Measurements from ENCODE around the gene MED23.

MED23 gene

GRCh38 chr6:131643855-131644460 lies 15.9 kb upstream of the MED23 start:
- ATAC-seq = no peak
- TF ChIP-seq POU6F1 (CRISPR knock-in tag; IDR thresholded peaks at IDR 0.05; ENCODE audit: borderline replicate concordance, low read depth) (no peak), CSRNP3 (CRISPR knock-in tag; IDR thresholded peaks at IDR 0.05) (no peak), TSHZ2 (CRISPR knock-in tag; IDR thresholded peaks at IDR 0.05) (no peak), SNAI2 (CRISPR knock-in tag; IDR thresholded peaks at IDR 0.05) (no peak), OSR1 (CRISPR knock-in tag; IDR thresholded peaks at IDR 0.05) (no peak), ZFP3 (CRISPR knock-in tag; IDR thresholded peaks at IDR 0.05) (no peak), RARB (CRISPR knock-in tag; IDR thresholded peaks at IDR 0.05) (no peak), ZNF565 (CRISPR knock-in tag; conservative IDR thresholded peaks at IDR 0.05; ENCODE audit: low read depth) (no peak), ISL1 (CRISPR knock-in tag; IDR thresholded peaks at IDR 0.05) (no peak), BACH2 (CRISPR knock-in tag; IDR thresholded peaks at IDR 0.05; ENCODE audit: borderline replicate concordance) (no peak), CSDC2 (CRISPR knock-in tag; IDR thresholded peaks at IDR 0.05) (no peak), ZC3H10 (CRISPR knock-in tag; IDR thresholded peaks at IDR 0.05) (no peak), ARNTL (CRISPR knock-in tag; IDR thresholded peaks at IDR 0.05; ENCODE audit: borderline replicate concordance, low read depth) (no peak), PPARA (CRISPR knock-in tag; IDR thresholded peaks at IDR 0.05; ENCODE audit: borderline replicate concordance) (no peak), ZNF8 (CRISPR knock-in tag; IDR thresholded peaks at IDR 0.05) (no peak), GLIS3 (CRISPR knock-in tag; IDR thresholded peaks at IDR 0.05) (no peak), TCF4 (CRISPR knock-in tag; IDR thresholded peaks at IDR 0.05; ENCODE audit: borderline replicate concordance) (no peak), CREB5 (CRISPR knock-in tag; IDR thresholded peaks at IDR 0.05; ENCODE audit: low read depth) (no peak), ZFP30 (CRISPR knock-in tag; IDR thresholded peaks at IDR 0.05) (no peak)
- TF ChIP-seq, protein P1, sequence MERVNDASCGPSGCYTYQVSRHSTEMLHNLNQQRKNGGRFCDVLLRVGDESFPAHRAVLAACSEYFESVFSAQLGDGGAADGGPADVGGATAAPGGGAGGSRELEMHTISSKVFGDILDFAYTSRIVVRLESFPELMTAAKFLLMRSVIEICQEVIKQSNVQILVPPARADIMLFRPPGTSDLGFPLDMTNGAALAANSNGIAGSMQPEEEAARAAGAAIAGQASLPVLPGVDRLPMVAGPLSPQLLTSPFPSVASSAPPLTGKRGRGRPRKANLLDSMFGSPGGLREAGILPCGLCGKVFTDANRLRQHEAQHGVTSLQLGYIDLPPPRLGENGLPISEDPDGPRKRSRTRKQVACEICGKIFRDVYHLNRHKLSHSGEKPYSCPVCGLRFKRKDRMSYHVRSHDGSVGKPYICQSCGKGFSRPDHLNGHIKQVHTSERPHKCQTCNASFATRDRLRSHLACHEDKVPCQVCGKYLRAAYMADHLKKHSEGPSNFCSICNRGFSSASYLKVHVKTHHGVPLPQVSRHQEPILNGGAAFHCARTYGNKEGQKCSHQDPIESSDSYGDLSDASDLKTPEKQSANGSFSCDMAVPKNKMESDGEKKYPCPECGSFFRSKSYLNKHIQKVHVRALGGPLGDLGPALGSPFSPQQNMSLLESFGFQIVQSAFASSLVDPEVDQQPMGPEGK (CRISPR knock-in tag; IDR thresholded peaks at IDR 0.05; ENCODE audit: borderline replicate concordance) = no peak

DNA sequence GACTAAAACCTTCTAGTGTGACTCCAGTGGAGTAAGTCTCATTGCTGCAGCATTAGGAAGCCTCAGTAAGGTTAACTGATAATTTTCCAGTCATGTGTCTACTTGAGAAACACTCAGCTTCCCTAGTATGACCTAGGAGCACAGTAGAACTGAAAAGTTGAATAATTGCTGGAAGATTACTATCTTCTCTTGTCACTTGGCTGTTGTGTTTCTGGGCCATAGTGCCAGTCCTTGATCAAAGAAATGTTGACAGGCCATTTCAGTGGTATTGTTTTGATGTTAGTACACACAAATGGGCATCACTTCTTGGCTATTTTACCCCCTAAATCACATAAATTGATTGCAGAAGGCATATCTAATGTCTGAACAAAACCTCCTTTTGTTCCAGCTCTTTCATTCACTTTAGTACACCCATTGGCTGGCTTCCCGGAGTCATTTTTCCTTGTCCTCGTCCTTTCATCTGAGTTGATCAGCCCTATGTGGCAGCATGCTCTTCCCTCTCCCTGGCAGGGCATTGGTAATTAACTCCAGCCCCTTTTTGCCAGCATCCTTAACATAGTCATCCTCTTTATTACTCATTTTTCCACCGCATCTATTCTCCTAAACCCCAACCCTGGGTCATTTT lies 15.1 kb upstream of the MED23 start:
- no peak for ATAC-seq
- no peak for TF ChIP-seq POU6F1 (CRISPR knock-in tag; IDR thresholded peaks at IDR 0.05; ENCODE audit: borderline replicate concordance, low read depth)
- TF ChIP-seq ZFP3 (CRISPR knock-in tag; IDR thresholded peaks at IDR 0.05) = no peak
- no peak for TF ChIP-seq CSRNP3 (CRISPR knock-in tag; IDR thresholded peaks at IDR 0.05)
- TF ChIP-seq, protein P1 (CRISPR knock-in tag; IDR thresholded peaks at IDR 0.05; ENCODE audit: borderline replicate concordance) = no peak
- no peak for TF ChIP-seq GLIS3 (CRISPR knock-in tag; IDR thresholded peaks at IDR 0.05)
- TF ChIP-seq ARNTL (CRISPR knock-in tag; IDR thresholded peaks at IDR 0.05; ENCODE audit: borderline replicate concordance, low read depth) = no peak
- TF ChIP-seq TSHZ2 (CRISPR knock-in tag; IDR thresholded peaks at IDR 0.05) = no peak
- no peak for TF ChIP-seq TCF4 (CRISPR knock-in tag; IDR thresholded peaks at IDR 0.05; ENCODE audit: borderline replicate concordance)
